Mucosa of descending colon (tissue), 3 donors: Measurements from ENCODE around the gene LAMTOR2. TPM values are rescaled to one million over a fixed set of nuclear protein-coding genes. Genes with fewer than 3 reads are reported as not detected.

Experiments used
- ATAC-seq: fragments of 200-7000 bp; cut with Tn5 transposase; one replicate; pipeline ENCODE4 v1.9.1; 2020; ENCODE audit warnings: mild to moderate bottlenecking, moderate library complexity
- DNase-seq, 3 donors: peaks; one replicate each; pipeline ENCODE4 v3.0.0-alpha.2; 2020
- H3K36me3 ChIP-seq: fragments of 200-600 bp; one replicate; pipeline ENCODE4 v1.8.0; 2021; ENCODE audit warnings: low read depth, mild to moderate bottlenecking
- H3K4me1 ChIP-seq: fragments of 200-600 bp; one replicate; pipeline ENCODE4 v1.8.0; 2021; ENCODE audit warnings: low read depth, mild to moderate bottlenecking
- H3K4me3 ChIP-seq: fragments of 200-600 bp; one replicate; pipeline ENCODE4 v1.8.0; 2021; ENCODE audit warnings: mild to moderate bottlenecking
- H3K9me3 ChIP-seq: fragments of 200-600 bp; one replicate; pipeline ENCODE4 v1.8.0; 2021; ENCODE audit warnings: mild to moderate bottlenecking
- intact Hi-C, 2 donors: fragments of 100-400 bp; cut with DNase I in 1 of 2; cut with micrococcal nuclease in 1 of 2; formaldehyde crosslinking; loops; one replicate each; pipeline versions ENCODE4 v1.11.0 to v1.11.1; 2022; cut with DNase I, micrococcal nuclease
- total RNA-seq, 3 donors: library from RNA; stranded (reverse); fragmentation: NEBNext Ultra II Directional in 2 of 3; extraction: Animal tissue kit (Norgen Biotek cat#: 25700) in 2 of 3; gene quantifications; one replicate each; pipeline versions ENCODE4 v1.2.1 to v1.2.4, GENCODE V29; 2021 to 2023
- TF ChIP-seq, protein P1 (sequence below): fragments of 200-600 bp; IDR thresholded peaks from one replicate; pipeline ENCODE4 v1.8.0; 2022; ENCODE audit warnings: antibody characterized with exemption, mild to moderate bottlenecking
- donor health status: DM: no; HTN: no; CAD: no; lungs with moderate emphysema.
- donor health status: DM: no; HTN: no; CAD: no.
- donor health status: DM: no; HTN: yes; CAD: no.

The LAMTOR2 gene
- total RNA-seq, 3 donors from 2014 or later: 49.8 to 73.4 (median 60.7) TPM

DNA sequence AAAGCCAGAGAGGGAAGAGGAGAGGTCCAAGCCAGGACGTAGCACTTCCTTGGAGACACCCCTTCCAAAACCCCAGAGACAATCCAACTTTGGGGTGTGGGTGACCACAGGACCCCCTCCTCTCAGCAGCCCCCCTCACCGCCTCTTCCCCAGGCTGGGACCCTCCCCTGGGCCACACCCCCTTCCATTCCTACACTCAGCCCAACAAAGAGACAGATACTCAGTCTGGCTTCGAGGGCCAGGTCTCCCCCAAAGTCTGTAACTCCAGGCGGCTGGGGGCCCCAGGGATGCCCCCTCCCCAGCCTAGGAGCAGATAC, 26.2 kb downstream of the LAMTOR2 start:
- TF ChIP-seq, protein P1, sequence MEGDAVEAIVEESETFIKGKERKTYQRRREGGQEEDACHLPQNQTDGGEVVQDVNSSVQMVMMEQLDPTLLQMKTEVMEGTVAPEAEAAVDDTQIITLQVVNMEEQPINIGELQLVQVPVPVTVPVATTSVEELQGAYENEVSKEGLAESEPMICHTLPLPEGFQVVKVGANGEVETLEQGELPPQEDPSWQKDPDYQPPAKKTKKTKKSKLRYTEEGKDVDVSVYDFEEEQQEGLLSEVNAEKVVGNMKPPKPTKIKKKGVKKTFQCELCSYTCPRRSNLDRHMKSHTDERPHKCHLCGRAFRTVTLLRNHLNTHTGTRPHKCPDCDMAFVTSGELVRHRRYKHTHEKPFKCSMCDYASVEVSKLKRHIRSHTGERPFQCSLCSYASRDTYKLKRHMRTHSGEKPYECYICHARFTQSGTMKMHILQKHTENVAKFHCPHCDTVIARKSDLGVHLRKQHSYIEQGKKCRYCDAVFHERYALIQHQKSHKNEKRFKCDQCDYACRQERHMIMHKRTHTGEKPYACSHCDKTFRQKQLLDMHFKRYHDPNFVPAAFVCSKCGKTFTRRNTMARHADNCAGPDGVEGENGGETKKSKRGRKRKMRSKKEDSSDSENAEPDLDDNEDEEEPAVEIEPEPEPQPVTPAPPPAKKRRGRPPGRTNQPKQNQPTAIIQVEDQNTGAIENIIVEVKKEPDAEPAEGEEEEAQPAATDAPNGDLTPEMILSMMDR: no peak
- Histone ChIP-seq H3K36me3 (no peaks in the 10 kb centered on the region), H3K4me1 (peaks cover 2% of the 10 kb centered on the region), H3K4me3 (no peak overlapping the region), H3K9me3 (no peaks in the 10 kb centered on the region)
- no peak for ATAC-seq
- DNase-seq: no peak
- intact Hi-C loops: no loop called here

DNA sequence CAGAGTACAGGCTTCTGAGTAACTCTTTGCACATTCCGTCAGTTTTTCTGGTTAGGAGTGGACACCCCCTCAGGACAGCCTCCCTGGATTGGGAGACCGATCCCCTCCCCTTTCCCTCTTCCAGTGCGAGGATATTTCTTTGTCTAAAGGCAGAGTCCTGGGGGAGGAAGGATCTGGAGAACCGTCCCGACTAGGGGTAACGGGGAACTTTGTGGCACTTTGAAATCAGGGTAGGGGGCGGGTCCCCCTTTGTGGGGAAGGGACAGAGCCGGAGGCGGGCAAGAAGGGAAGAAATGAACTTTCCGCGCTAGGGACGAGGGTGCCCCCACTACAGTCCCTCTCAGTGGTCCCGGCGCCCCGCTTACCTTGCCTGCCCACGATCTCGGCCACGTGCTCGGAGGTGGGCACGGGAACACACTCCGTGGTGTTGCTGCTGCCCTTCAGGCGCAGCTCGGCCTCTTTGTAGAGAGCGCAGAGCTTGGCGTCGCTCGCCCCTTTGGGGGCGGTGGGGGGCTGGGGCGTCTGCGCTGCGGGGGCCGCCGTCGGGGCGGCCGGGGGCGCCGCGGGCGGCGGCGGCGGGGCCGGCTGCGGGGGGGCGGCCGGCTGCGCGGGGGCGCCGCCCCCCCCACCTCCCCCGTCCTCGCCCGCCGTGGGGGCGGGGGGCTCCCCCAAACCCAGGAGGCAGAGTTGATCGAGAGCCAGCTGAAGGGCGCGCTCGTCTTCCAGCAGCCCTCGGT, 26.8 kb downstream of the LAMTOR2 start:
- H3K4me3 ChIP-seq: no peak overlapping the region

DNA sequence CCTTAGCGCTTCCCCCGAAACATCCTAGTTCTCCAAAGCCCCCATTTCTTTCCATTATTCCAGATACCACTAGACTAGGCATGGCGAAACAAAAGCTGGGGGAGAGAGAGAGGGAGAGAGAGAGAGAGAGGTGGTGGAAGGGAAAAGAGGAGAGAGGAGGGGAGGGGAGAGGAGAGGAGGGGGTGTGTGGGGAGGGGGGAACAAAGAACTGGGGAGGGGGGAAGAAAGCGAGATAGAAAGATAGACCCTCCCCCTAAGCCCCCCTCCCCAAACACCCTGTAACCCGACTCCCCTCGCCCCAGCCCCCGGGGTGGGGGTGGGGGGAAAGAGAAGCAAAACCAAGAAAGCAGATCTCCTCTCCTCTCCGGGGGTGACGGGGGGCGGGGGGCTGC, 27.3 kb downstream of the LAMTOR2 start:
- Histone ChIP-seq H3K4me3 (no peak overlapping the region), H3K4me1 (peaks cover 2% of the 10 kb centered on the region), H3K9me3 (no peaks in the 10 kb centered on the region), H3K36me3 (no peaks in the 10 kb centered on the region)
- intact Hi-C loops: no loop called here
- DNase-seq (no peak), ATAC-seq (no peak)
- TF ChIP-seq, protein P1: no peak

More for the DNA sequence above, 26.8 kb downstream of the LAMTOR2 start:
- intact Hi-C loops: no loop called here
- ATAC-seq: no peak
- DNase-seq: no peak
- no peaks in the 10 kb centered on the region for H3K9me3 ChIP-seq
- TF ChIP-seq, protein P1: no peak
- no peaks in the 10 kb centered on the region for H3K36me3 ChIP-seq
- peaks cover 2% of the 10 kb centered on the region for H3K4me1 ChIP-seq

DNA sequence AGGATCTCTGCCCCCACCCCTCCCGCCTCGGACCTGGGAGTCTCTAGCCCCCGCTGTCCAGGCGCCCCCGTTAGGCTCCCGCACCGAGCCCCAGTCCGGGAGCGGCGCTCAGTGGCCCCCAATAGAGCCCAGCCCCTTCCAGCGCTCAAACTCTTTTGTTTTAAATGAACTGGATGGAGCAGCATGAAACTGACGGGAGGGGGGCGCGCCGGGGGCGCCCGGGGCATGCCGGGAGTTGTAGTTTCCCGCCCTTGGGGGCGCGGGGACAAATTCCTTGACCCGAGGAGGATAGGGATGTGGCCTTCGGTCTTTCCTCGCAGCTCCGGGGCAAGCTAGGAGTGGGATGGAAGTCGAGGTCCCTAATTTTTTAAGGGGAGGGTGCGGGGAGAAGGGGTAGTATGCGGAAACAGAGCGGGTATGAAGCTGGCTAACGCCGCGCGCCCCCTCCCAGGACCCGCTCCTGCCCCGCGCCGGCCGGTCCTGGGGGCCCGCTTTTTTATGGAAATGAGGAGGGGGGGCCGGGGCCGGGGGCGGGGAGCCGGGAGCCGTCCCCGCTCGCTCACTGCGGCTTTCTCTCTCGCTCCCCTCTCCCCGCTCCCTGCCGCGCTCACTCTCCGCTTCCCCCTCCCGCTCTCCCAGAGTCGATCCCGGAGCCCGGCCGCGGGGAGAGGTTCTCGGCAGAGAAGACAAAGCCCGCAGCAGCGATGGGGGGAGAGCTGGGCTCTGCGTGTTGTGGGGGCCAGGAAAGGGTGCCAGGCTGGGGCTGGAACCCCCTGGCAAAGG, 27.9 kb downstream of the LAMTOR2 start, which contains the start of gene MEX3A:
TSS of gene MEX3A (minus strand) at position 157 of the 783 bp plus-strand sequence. CDS start 467 bp downstream, outside the sequence.
- Histone ChIP-seq H3K4me3 (peak within 1 kb of the TSS; percentile 34), H3K4me1 (peaks cover 2% of the 10 kb centered on the region), H3K9me3 (no peaks in the 10 kb centered on the region), H3K36me3 (no peaks in the 10 kb centered on the region)
- intact Hi-C loops: no loop called here
- DNase-seq: peak; percentile 80 to 86 (median 82)
- peak; percentile 89 for ATAC-seq
- TF ChIP-seq, protein P1: no peak

DNA sequence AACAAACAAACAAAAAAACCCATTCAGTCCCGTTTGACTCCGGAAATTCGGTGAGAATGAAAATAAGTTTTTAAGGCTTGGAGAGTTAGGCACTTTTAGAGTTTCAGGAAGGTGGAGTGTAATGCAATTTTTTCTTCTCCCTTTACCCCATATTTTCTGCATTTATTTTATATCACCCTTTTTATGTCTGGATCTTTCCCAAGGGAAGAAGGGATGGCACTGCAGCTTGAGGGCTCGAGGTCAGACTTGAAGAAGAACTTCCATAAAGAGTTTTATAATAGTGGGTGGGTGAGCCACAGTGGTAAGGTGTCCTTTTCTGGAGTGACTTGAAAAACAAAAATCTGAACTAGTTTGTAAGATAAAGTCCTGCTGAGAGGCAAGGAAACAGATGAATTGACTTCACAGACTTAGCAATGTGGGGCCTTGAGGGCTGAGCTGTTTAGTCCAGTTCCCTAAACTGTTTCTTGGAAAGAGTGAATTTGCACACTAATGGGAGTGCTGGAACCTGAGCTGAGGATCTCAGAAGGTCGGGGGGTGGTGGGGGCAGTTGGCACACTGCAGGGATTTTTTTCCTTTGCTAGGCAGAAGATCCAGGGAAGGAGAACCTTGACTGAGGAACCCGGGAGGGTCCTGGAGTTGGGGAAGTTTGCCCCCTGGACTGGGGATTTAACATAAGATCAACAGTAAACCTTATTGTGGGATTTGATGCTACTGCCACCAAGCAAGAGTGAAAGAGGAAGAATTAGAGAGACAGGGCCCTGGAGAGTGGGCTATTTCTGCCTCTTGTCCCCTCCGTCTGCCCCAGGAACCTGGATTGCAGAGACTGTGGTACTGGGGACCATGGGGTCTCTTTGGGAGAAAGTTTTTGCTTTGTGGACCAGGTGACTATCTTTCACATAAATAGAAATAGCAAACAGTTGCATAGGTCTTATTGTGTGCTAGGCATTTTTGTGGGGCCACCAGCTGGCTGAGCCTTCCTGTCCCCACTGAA, 29.5 kb downstream of the LAMTOR2 start:
- DNase-seq (no peak), ATAC-seq (no peak)
- H3K4me1 ChIP-seq: peaks cover 2% of the 10 kb centered on the region
- H3K36me3 ChIP-seq: no peaks in the 10 kb centered on the region
- TF ChIP-seq, protein P1: no peak
- intact Hi-C loops: no loop called here
- H3K9me3 ChIP-seq: no peaks in the 10 kb centered on the region
- no peak overlapping the region for H3K4me3 ChIP-seq
